ENCODE data around the gene MEGF9. TPM values are rescaled to one million over a fixed set of nuclear protein-coding genes. Genes with fewer than 3 reads are reported as not detected.

Gene MEGF9
- polyA plus RNA-seq, 1 of the 3 experiments (the other 2 are of a cell fraction): 1.8 TPM

DNA sequence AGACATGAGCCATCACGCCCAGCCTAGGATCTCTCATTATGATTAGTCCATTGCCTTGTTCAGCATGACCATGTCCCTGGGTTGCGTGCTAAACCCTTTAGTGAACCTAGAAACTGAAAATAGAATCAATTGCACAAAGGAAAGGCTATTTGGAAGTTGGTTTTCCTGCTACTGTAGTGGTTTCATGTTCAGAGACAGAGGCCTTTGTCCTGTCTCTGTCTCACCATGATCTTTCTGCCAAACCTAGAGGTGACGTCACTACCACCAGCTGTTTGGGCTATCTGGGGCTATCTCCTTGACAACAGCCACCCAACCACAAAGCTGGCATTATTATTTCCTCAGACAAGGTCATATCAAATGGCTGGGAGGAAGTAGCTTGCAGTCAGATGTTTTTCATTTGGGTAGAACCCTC lies 130.3 kb downstream of the MEGF9 start (continued):
- TF ChIP-seq, protein P1, sequence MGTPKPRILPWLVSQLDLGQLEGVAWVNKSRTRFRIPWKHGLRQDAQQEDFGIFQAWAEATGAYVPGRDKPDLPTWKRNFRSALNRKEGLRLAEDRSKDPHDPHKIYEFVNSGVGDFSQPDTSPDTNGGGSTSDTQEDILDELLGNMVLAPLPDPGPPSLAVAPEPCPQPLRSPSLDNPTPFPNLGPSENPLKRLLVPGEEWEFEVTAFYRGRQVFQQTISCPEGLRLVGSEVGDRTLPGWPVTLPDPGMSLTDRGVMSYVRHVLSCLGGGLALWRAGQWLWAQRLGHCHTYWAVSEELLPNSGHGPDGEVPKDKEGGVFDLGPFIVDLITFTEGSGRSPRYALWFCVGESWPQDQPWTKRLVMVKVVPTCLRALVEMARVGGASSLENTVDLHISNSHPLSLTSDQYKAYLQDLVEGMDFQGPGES (IDR thresholded peaks at IDR 0.05; ENCODE audit: low read depth, low read length): no peak
- TF ChIP-seq FOXM1 (IDR thresholded peaks at IDR 0.05; ENCODE audit: low read depth) (no peak), RCOR1 (IDR thresholded peaks at IDR 0.05; ENCODE audit: low read length) (no peak), NRF1 (IDR thresholded peaks at IDR 0.05; ENCODE audit: low read depth, low read length) (no peak), ELF1 (IDR thresholded peaks at IDR 0.05) (no peak), GATA2 (CRISPR knock-in tag; IDR thresholded peaks at IDR 0.05) (no peak), FOSL2 (IDR thresholded peaks at IDR 0.05; ENCODE audit: borderline replicate concordance, low read depth) (no peak), RAD21 (IDR thresholded peaks at IDR 0.05; ENCODE audit: low read length) (no peak), SIN3A (IDR thresholded peaks at IDR 0.05; ENCODE audit: borderline replicate concordance, low read depth, low read length) (no peak), NFIC (IDR thresholded peaks at IDR 0.05; ENCODE audit: borderline replicate concordance) (no peak), MXI1 (IDR thresholded peaks at IDR 0.05; ENCODE audit: low read depth, low read length) (no peak), TEAD4 (IDR thresholded peaks at IDR 0.05; ENCODE audit: borderline replicate concordance, insufficient read depth) (no peak), GABPA (IDR thresholded peaks at IDR 0.05; ENCODE audit: low read depth) (no peak), MEF2A (IDR thresholded peaks at IDR 0.05; ENCODE audit: borderline replicate concordance, low read depth) (no peak), EZH2phosphoT487 (IDR thresholded peaks at IDR 0.05; ENCODE audit: borderline replicate concordance, low read depth) (no peak), YY1 (IDR thresholded peaks at IDR 0.05; ENCODE audit: low read depth) (no peak), FOXJ3 (CRISPR knock-in tag; IDR thresholded peaks at IDR 0.05) (no peak), CHD2 (IDR thresholded peaks at IDR 0.05; ENCODE audit: low read length, partially characterized antibody) (peak; percentile 48), SMC3 (IDR thresholded peaks at IDR 0.05; ENCODE audit: low read depth, low read length) (no peak), EP300 (IDR thresholded peaks at IDR 0.05; ENCODE audit: borderline replicate concordance in 1 of 2, low read depth in 1 of 2, low read length in 1 of 2) (peak in 1 of 2 experiments; percentile 24; a peak in 1 of 4 replicates)
- TF ChIP-seq, protein P2, sequence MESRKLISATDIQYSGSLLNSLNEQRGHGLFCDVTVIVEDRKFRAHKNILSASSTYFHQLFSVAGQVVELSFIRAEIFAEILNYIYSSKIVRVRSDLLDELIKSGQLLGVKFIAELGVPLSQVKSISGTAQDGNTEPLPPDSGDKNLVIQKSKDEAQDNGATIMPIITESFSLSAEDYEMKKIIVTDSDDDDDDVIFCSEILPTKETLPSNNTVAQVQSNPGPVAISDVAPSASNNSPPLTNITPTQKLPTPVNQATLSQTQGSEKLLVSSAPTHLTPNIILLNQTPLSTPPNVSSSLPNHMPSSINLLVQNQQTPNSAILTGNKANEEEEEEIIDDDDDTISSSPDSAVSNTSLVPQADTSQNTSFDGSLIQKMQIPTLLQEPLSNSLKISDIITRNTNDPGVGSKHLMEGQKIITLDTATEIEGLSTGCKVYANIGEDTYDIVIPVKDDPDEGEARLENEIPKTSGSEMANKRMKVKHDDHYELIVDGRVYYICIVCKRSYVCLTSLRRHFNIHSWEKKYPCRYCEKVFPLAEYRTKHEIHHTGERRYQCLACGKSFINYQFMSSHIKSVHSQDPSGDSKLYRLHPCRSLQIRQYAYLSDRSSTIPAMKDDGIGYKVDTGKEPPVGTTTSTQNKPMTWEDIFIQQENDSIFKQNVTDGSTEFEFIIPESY (IDR thresholded peaks at IDR 0.05; ENCODE audit: borderline replicate concordance, low read depth): no peak
- TF ChIP-seq, protein P3, sequence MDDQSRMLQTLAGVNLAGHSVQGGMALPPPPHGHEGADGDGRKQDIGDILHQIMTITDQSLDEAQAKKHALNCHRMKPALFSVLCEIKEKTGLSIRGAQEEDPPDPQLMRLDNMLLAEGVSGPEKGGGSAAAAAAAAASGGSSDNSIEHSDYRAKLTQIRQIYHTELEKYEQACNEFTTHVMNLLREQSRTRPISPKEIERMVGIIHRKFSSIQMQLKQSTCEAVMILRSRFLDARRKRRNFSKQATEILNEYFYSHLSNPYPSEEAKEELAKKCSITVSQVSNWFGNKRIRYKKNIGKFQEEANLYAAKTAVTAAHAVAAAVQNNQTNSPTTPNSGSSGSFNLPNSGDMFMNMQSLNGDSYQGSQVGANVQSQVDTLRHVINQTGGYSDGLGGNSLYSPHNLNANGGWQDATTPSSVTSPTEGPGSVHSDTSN (IDR thresholded peaks at IDR 0.05): 0 out of 2 replicates have a peak, but pooled peaks have one; percentile 10
- TF ChIP-seq, protein P4, sequence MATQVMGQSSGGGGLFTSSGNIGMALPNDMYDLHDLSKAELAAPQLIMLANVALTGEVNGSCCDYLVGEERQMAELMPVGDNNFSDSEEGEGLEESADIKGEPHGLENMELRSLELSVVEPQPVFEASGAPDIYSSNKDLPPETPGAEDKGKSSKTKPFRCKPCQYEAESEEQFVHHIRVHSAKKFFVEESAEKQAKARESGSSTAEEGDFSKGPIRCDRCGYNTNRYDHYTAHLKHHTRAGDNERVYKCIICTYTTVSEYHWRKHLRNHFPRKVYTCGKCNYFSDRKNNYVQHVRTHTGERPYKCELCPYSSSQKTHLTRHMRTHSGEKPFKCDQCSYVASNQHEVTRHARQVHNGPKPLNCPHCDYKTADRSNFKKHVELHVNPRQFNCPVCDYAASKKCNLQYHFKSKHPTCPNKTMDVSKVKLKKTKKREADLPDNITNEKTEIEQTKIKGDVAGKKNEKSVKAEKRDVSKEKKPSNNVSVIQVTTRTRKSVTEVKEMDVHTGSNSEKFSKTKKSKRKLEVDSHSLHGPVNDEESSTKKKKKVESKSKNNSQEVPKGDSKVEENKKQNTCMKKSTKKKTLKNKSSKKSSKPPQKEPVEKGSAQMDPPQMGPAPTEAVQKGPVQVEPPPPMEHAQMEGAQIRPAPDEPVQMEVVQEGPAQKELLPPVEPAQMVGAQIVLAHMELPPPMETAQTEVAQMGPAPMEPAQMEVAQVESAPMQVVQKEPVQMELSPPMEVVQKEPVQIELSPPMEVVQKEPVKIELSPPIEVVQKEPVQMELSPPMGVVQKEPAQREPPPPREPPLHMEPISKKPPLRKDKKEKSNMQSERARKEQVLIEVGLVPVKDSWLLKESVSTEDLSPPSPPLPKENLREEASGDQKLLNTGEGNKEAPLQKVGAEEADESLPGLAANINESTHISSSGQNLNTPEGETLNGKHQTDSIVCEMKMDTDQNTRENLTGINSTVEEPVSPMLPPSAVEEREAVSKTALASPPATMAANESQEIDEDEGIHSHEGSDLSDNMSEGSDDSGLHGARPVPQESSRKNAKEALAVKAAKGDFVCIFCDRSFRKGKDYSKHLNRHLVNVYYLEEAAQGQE (IDR thresholded peaks at IDR 0.05; ENCODE audit: low read depth, low read length): no peak
- TF ChIP-seq, protein P5, sequence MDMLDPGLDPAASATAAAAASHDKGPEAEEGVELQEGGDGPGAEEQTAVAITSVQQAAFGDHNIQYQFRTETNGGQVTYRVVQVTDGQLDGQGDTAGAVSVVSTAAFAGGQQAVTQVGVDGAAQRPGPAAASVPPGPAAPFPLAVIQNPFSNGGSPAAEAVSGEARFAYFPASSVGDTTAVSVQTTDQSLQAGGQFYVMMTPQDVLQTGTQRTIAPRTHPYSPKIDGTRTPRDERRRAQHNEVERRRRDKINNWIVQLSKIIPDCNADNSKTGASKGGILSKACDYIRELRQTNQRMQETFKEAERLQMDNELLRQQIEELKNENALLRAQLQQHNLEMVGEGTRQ (IDR thresholded peaks at IDR 0.05; ENCODE audit: borderline replicate concordance, low read depth, low read length): no peak

Measured in SK-N-SH (cell line).